Prostate gland (tissue), 2 donors: Measurements from ENCODE around the gene CCR9. TPM values are rescaled to one million over a fixed set of nuclear protein-coding genes. Genes with fewer than 3 reads are reported as not detected.

Experiments
- DNase-seq: peaks from one replicate; pipeline ENCODE4 v3.0.0-alpha.2; 2019; ENCODE audit warnings: low spot score
- H3K27ac ChIP-seq, 2 donors: fragments of 200-600 bp; sonication (generic); 2 replicates each; pipeline ENCODE4 v1.5.1; 2017 to 2019
- H3K27me3 ChIP-seq: fragments of 200-600 bp; sonication (generic); replicated peaks from 2 replicates; pipeline ENCODE4 v1.5.1; 2019; ENCODE audit not compliant: insufficient read depth
- H3K36me3 ChIP-seq, 2 donors: fragments of 200-600 bp; sonication (generic); 1 replicate in 1 of 2; 2 replicates in 1 of 2; pipeline versions ENCODE4 v1.5.1 to v1.8.1; 2017 to 2019
- H3K4me1 ChIP-seq: fragments of 200-600 bp; sonication (generic); replicated peaks from 2 replicates; pipeline ENCODE4 v1.5.1; 2019
- H3K4me3 ChIP-seq, 2 donors: fragments of 200-600 bp; sonication (generic); 2 replicates each; pipeline ENCODE4 v1.5.1; 2017 to 2019
- H3K9me3 ChIP-seq: fragments of 200-600 bp; sonication (generic); 2 replicates; pipeline ENCODE4 v1.5.1; 2017
- POLR2A ChIP-seq: fragments of 450-650 bp; IDR thresholded peaks from one replicate; pipeline ENCODE4 v1.6.1; 2016; ENCODE audit warnings: antibody characterized with exemption, mild to moderate bottlenecking
- POLR2AphosphoS5 ChIP-seq: sonication (generic); formaldehyde crosslinking; IDR thresholded peaks from one replicate; pipeline ENCODE4 v1.6.1; 2017; ENCODE audit warnings: antibody characterized with exemption
- WGBS: methylation state at CpG from one replicate; pipeline ENCODE4 v1.1.5; 2018; 5-methylcytosine and 5-hydroxymethylcytosine counted together
- intact Hi-C: fragments of 100-400 bp; cut with DNase I; formaldehyde crosslinking; loops from one replicate; pipeline ENCODE4 v1.14.2; 2022
- total RNA-seq, 2 donors: library from RNA; depleted of rRNA; stranded (reverse); fragments of >200 nt; gene quantifications; one replicate each; pipeline ENCODE4 v1.1.0, GENCODE V29; 2016
- TF ChIP-seq, protein P1 (sequence below), 4 experiments: fragments of 200-600 bp in 2 of 4; fragments of 450-650 bp in 2 of 4; sonication (generic) in 2 of 4; IDR thresholded peaks; 1 replicate in 3 of 4; 2 replicates in 1 of 4; pipeline ENCODE4 v1.5.1; 2016 to 2019; ENCODE audit warnings: antibody characterized with exemption in 4 of 4, mild to moderate bottlenecking in 2 of 4, moderate library complexity in 2 of 4

The CCR9 gene
- total RNA-seq, 2 donors from 2014 or later = 0.09 TPM; not detected in 1

GRCh38 chr3:45922950-45923590, 36.7 kb downstream of the CCR9 start:
- no peak overlapping the region for H3K4me3 ChIP-seq
- TF ChIP-seq POLR2A = no peak
- TF ChIP-seq, protein P1, sequence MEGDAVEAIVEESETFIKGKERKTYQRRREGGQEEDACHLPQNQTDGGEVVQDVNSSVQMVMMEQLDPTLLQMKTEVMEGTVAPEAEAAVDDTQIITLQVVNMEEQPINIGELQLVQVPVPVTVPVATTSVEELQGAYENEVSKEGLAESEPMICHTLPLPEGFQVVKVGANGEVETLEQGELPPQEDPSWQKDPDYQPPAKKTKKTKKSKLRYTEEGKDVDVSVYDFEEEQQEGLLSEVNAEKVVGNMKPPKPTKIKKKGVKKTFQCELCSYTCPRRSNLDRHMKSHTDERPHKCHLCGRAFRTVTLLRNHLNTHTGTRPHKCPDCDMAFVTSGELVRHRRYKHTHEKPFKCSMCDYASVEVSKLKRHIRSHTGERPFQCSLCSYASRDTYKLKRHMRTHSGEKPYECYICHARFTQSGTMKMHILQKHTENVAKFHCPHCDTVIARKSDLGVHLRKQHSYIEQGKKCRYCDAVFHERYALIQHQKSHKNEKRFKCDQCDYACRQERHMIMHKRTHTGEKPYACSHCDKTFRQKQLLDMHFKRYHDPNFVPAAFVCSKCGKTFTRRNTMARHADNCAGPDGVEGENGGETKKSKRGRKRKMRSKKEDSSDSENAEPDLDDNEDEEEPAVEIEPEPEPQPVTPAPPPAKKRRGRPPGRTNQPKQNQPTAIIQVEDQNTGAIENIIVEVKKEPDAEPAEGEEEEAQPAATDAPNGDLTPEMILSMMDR (IDR thresholded peaks at IDR 0.05) = no peak
- no peak for TF ChIP-seq POLR2AphosphoS5
- no peaks in the 10 kb centered on the region for H3K9me3 ChIP-seq
- H3K4me1 ChIP-seq = no peaks in the 10 kb centered on the region
- no peak for DNase-seq
- no peaks in the 10 kb centered on the region for H3K27me3 ChIP-seq
- 97% methylated on average over 4 of the region's 4 CpGs for WGBS
- intact Hi-C loops = loop anchor here (10.0 kb wide), 1 partner anchor 408 kb away; no protein-coding TSS in a partner anchor
- H3K36me3 ChIP-seq = peaks cover 4 to 6% of the 10 kb centered on the region in 2 donors
- H3K27ac ChIP-seq = no peak overlapping the region

- H3K9me3 ChIP-seq = no peaks in the 10 kb centered on the region
- intact Hi-C loops = loop anchor here (10.0 kb wide), 1 partner anchor 409 kb away; no protein-coding TSS in a partner anchor
- 59% methylated on average over 3 of the region's 3 CpGs for WGBS
- H3K27me3 ChIP-seq = no peaks in the 10 kb centered on the region
- H3K36me3 ChIP-seq = peaks cover 4 to 6% of the 10 kb centered on the region in 2 donors
- TF ChIP-seq POLR2A (no peak), POLR2AphosphoS5 (no peak)
- TF ChIP-seq, protein P1 (IDR thresholded peaks at IDR 0.05) = no peak
- no peak for DNase-seq
- no peaks in the 10 kb centered on the region for H3K4me1 ChIP-seq
- H3K4me3 ChIP-seq = no peak overlapping the region
- H3K27ac ChIP-seq = no peak overlapping the region
Observed at GRCh38 chr3:45923755-45924154, 37.4 kb downstream of the CCR9 start.

- H3K27ac ChIP-seq = no peak overlapping the region
- WGBS = 93% methylated on average over 2 of the region's 2 CpGs
- no peaks in the 10 kb centered on the region for H3K9me3 ChIP-seq
- TF ChIP-seq POLR2AphosphoS5 (no peak), POLR2A (no peak)
- TF ChIP-seq, protein P1 (IDR thresholded peaks at IDR 0.05) = no peak
- H3K4me1 ChIP-seq = no peaks in the 10 kb centered on the region
- H3K36me3 ChIP-seq = peaks cover 0 to 10% of the 10 kb centered on the region in 2 donors
- no peak for DNase-seq
- no peak overlapping the region for H3K4me3 ChIP-seq
- no peaks in the 10 kb centered on the region for H3K27me3 ChIP-seq
- intact Hi-C loops = loop anchor here (10.0 kb wide), 1 partner anchor 413 kb away; no protein-coding TSS in a partner anchor
Observed at GRCh38 chr3:45927881-45928280, 41.5 kb downstream of the CCR9 start.

- Histone ChIP-seq H3K4me3 (no peak overlapping the region), H3K4me1 (no peaks in the 10 kb centered on the region), H3K36me3 (peaks cover 0 to 6% of the 10 kb centered on the region in 2 donors), H3K27me3 (no peaks in the 10 kb centered on the region), H3K9me3 (no peaks in the 10 kb centered on the region), H3K27ac (no peak overlapping the region)
- no peak for DNase-seq
- WGBS = 78% methylated on average over 9 of the region's 9 CpGs
- TF ChIP-seq, protein P1 (IDR thresholded peaks at IDR 0.05) = peak in 3 of 4 experiments; percentile 40 to 65 (median 42)
- TF ChIP-seq POLR2AphosphoS5 (no peak), POLR2A (no peak)
- intact Hi-C loops = loop anchor here (10.0 kb wide), 1 partner anchor 414 kb away; no protein-coding TSS in a partner anchor
Observed at GRCh38 chr3:45929042-45929679, 42.8 kb downstream of the CCR9 start.
